Neural crest cell (in vitro differentiated cells): ENCODE data around the gene RCOR1. TPM values are rescaled to one million over a fixed set of nuclear protein-coding genes. Genes with fewer than 3 reads are reported as not detected.
A peak's percentile ranks its signal among the peaks of the same experiment; 100 is the strongest.

ENCODE experiments used
- DNase-seq: peaks from one replicate; pipeline ENCODE4 v3.0.0; 2021; ENCODE audit warnings: low read depth, mixed read lengths, low spot score
- H3K27ac Mint-ChIP-seq: one replicate; pipeline ENCODE4 v1.8.0; 2021; ENCODE audit warnings: mild to moderate bottlenecking, mixed read lengths; ENCODE audit not compliant: unreplicated experiment
- H3K27me3 Mint-ChIP-seq: 2 replicates; pipeline ENCODE4 v1.8.0; 2021; ENCODE audit warnings: low read depth, mild to moderate bottlenecking, mixed read lengths
- H3K36me3 Mint-ChIP-seq: 2 replicates; pipeline ENCODE4 v1.8.0; 2021; ENCODE audit warnings: low read depth, mild to moderate bottlenecking, mixed read lengths
- H3K4me1 Mint-ChIP-seq: 2 replicates; pipeline ENCODE4 v1.8.0; 2021; ENCODE audit warnings: mixed read lengths
- H3K4me3 Mint-ChIP-seq: one replicate; pipeline ENCODE4 v1.8.0; 2021; ENCODE audit warnings: mild to moderate bottlenecking, mixed read lengths
- H3K9me3 Mint-ChIP-seq: 2 replicates; pipeline ENCODE4 v1.8.0; 2021; ENCODE audit warnings: mixed read lengths
- CTCF ChIP-seq: fragments of 200-600 bp; sonication (generic); conservative IDR thresholded peaks from 2 replicates; pipeline ENCODE4 v1.5.0; 2021; ENCODE audit warnings: antibody characterized with exemption, mild to moderate bottlenecking
- total RNA-seq: library from RNA; stranded (reverse); gene quantifications from 2 replicates; pipeline ENCODE4 v1.2.1, GENCODE V29; 2021

RCOR1 gene
- total RNA-seq, 1 donor from 2014 or later = 27.8 TPM

GRCh38 chr14:102668291-102668873 is 75.9 kb downstream of the RCOR1 start:
- no peak for DNase-seq
- TF ChIP-seq CTCF = no peak
- Mint-ChIP-seq H3K36me3 (peaks cover 8% of the 10 kb centered on the region), H3K4me3 (no peak overlapping the region), H3K4me1 (peaks cover 6% of the 10 kb centered on the region), H3K9me3 (peaks cover 6% of the 10 kb centered on the region), H3K27me3 (no peaks in the 10 kb centered on the region), H3K27ac (no peak overlapping the region)

DNA sequence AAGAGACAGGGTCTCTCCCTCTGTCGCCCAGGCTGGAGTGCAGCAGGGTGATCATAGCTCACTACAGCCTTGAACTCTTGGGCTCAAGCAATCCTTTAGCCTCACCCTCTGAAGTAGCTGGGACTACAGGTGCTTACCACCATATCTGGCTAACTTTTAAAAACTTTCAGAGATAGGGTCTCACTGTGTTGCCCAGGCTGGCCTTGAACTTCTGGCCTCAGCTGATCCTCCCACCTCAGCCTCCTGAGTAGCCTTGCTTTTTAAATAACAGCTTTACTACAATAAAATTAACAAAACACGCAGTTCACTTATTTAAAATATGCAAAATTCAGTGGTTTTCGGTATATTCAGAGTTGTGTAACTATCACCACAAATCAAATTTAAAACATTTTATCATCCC is 79.0 kb downstream of the RCOR1 start:
- no peak overlapping the region for H3K27ac Mint-ChIP-seq
- H3K4me3 Mint-ChIP-seq = no peak overlapping the region
- DNase-seq = no peak
- peaks cover 6% of the 10 kb centered on the region for H3K4me1 Mint-ChIP-seq
- no peak for TF ChIP-seq CTCF
- H3K36me3 Mint-ChIP-seq = peaks cover 27% of the 10 kb centered on the region
- H3K27me3 Mint-ChIP-seq = no peaks in the 10 kb centered on the region
- peaks cover 6% of the 10 kb centered on the region for H3K9me3 Mint-ChIP-seq

GRCh38 chr14:102672410-102672960 is 80.0 kb downstream of the RCOR1 start:
- Mint-ChIP-seq H3K4me3 (no peak overlapping the region), H3K4me1 (peaks cover 6% of the 10 kb centered on the region), H3K27ac (no peak overlapping the region), H3K36me3 (peaks cover 27% of the 10 kb centered on the region), H3K27me3 (no peaks in the 10 kb centered on the region), H3K9me3 (peaks cover 6% of the 10 kb centered on the region)
- TF ChIP-seq CTCF = peak; percentile 27
- no peak for DNase-seq

GRCh38 chr14:102675396-102675795 is 82.9 kb downstream of the RCOR1 start:
- Mint-ChIP-seq H3K36me3 (peaks cover 35% of the 10 kb centered on the region), H3K4me3 (no peak overlapping the region), H3K9me3 (peaks cover 6% of the 10 kb centered on the region), H3K27me3 (no peaks in the 10 kb centered on the region), H3K4me1 (no peaks in the 10 kb centered on the region), H3K27ac (no peak overlapping the region)
- DNase-seq = no peak
- no peak for TF ChIP-seq CTCF

- Mint-ChIP-seq H3K27ac (no peak overlapping the region), H3K4me3 (no peak overlapping the region), H3K27me3 (no peaks in the 10 kb centered on the region), H3K9me3 (no peaks in the 10 kb centered on the region), H3K36me3 (peaks cover 28% of the 10 kb centered on the region), H3K4me1 (no peaks in the 10 kb centered on the region)
- no peak for DNase-seq
- no peak for TF ChIP-seq CTCF
Measured at GRCh38 chr14:102678394-102678793, 85.9 kb downstream of the RCOR1 start.
